ENCODE results near the gene EPB41. TPM values are rescaled to one million over a fixed set of nuclear protein-coding genes. Genes with fewer than 3 reads are reported as not detected.

The EPB41 gene
- total RNA-seq, 2 experiments from 2014 or later: 67.6 to 71.0 TPM

DNA sequence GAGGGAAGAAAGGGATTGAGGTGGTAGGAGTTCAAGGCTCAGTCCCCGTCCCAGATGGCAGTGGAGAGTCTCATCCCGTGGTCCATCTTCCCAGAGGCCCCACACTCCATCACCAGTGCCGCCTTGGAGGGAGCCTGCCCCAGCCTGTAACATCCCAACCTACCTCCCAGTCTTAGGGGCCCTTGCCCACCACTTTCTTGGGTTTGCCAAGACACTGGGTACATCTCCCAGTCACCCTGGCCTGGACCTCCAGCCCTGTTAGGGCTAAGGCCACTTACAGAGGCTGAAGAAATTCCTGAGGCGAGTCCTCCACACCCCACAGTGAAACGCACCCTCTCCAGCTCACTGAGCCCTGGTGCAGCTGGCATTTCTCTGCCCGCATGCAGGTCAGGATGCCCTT lies 206.0 kb downstream of the EPB41 start:
- Mint-ChIP-seq H3K27ac (no peak overlapping the region), H3K27me3 (peaks cover 9% of the 10 kb centered on the region), H3K4me3 (no peak overlapping the region), H3K36me3 (peaks cover 13% of the 10 kb centered on the region), H3K4me1 (ENCODE audit: low read depth) (peaks cover 2% of the 10 kb centered on the region), H3K9me3 (no peaks in the 10 kb centered on the region)
- intact Hi-C loops (cut with micrococcal nuclease): loop anchor here (5.0 kb wide), 2 partner anchors 62 to 82 kb away; partner anchors contain the start of gene SRSF4
- POLR2A ChIA-PET: no interaction called here
- CTCF ChIA-PET: interaction anchor here (0.5 to 4.5 kb wide), 6 partner anchors 31 to 334 kb away, joined by 3 to 28 read pairs (median 4); partner anchors contain the start of gene SRSF4
- DNase-seq: no peak

DNA sequence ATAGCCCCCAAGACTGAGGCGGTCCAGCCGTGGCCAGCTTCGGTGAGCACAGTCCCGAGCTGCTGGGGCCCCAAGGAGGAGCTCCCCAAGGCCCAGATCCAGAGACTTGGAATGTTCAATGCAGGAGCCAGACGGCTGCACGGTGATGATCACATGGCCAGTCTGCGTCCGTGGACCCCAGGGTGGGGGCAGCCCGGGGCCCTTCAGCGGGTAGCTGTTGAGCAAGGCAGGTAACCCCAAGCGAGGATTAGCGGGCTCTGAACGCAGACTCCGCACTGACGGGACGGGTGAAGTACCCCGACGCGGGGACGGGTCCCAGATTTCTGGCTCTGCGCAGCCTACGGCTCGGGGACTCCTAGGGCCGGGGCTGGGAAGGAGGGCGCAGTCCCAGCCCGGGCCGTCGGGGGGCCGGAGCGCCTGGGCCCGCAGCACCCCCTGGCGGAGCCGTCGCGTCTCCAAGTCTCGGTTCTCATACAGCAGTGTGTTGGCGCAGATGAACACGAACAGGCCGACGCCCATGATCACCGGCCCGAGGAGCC lies 206.6 kb downstream of the EPB41 start:
- Mint-ChIP-seq H3K27me3 (peaks cover 16% of the 10 kb centered on the region), H3K4me3 (no peak overlapping the region), H3K36me3 (peaks cover 12% of the 10 kb centered on the region), H3K4me1 (ENCODE audit: low read depth) (peaks cover 2% of the 10 kb centered on the region), H3K9me3 (no peaks in the 10 kb centered on the region), H3K27ac (no peak overlapping the region)
- DNase-seq: peak; percentile 80
- intact Hi-C loops (cut with micrococcal nuclease): loop anchor here (1.0 to 5.0 kb wide), 3 partner anchors 61 to 236 kb away; partner anchors contain the start of gene SRSF4
- CTCF ChIA-PET: interaction anchor here (0.5 to 4.5 kb wide), 7 partner anchors 32 to 335 kb away, joined by 3 to 28 read pairs (median 4); partner anchors contain the start of gene SRSF4
- POLR2A ChIA-PET: interaction anchor here (0.9 kb wide), 1 partner anchor 59 kb away, joined by 3 read pairs; no protein-coding TSS in a partner anchor

DNA sequence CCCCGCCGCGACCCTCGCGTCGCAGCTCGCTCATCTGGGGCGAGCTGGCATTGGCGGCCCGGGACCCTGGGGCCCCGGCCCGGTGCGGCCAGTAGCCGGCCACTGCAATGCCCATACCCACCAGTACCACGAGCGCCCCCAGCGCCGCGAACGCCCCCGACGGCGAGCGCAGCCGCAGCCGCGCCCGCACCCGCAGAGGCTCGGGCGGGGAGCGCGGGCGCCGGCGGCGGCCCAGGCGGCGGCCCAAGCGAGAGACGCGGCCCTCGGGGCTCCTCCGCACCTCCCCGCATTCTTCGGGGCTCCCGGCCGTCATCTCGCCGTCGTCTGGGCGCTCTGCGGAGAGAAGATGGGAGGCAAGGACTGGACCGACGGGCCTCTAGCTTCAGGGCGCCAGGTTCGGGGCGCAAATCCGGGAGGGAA lies 207.2 kb downstream of the EPB41 start:
- Mint-ChIP-seq H3K4me3 (peak overlapping the region; percentile 46), H3K36me3 (peaks cover 8% of the 10 kb centered on the region), H3K27ac (no peak overlapping the region), H3K4me1 (ENCODE audit: low read depth) (peaks cover 2% of the 10 kb centered on the region), H3K9me3 (no peaks in the 10 kb centered on the region), H3K27me3 (peaks cover 18% of the 10 kb centered on the region)
- intact Hi-C loops (cut with micrococcal nuclease): loop anchor here (1.0 to 5.0 kb wide), 3 partner anchors 61 to 236 kb away; partner anchors contain the start of gene SRSF4
- ChIA-PET CTCF (interaction anchor here (0.6 to 4.5 kb wide), 10 partner anchors 9 to 1332 kb away, joined by 3 to 28 read pairs (median 4); partner anchors contain the start of gene SRSF4), POLR2A (interaction anchor here (0.9 to 1.0 kb wide), 2 partner anchors 58 to 235 kb away, joined by 3 read pairs; no protein-coding TSS in a partner anchor)
- peak; percentile 11 for DNase-seq

DNA sequence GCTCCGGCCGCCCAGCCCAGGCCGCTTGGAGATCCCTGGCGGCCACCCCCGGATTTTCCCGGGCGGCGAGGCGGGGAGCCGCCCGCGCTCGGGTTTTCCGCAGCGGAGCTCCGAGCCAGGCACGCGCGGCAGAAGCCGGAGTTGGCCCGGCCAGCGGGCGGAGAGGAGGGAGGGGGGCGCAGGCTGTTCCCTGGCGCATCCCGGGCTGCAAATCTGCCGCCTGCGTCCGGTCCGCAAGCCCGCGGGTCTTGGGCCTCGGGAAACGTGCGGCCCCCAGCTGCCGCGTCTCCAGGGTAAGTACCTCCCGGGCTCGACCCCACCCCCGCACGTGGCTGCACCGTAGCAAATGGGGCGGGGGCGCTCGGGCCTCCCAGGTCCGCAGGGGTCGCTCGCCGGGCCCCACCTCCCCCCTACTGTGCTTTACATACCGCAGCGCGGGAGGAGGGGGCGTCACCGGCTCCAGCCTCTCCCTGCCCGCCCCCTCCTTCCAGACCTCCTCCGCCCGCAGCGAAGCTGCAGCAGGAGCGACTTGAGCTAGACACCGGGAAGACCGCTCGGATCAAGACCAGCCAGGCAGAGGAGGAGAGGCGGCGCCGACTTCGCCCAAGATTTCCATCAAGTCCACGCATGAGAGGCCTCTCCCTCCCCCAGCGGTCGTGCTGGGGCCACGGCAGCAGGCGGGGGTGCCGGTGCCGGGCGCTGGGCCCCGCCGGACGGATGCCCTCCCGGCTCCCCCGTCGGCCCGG lies 207.7 kb downstream of the EPB41 start:
- Mint-ChIP-seq H3K36me3 (peaks cover 6% of the 10 kb centered on the region), H3K27ac (no peak overlapping the region), H3K4me1 (ENCODE audit: low read depth) (peaks cover under 1% of the 10 kb centered on the region), H3K27me3 (peaks cover 18% of the 10 kb centered on the region), H3K9me3 (no peaks in the 10 kb centered on the region), H3K4me3 (peak overlapping the region; percentile 54)
- POLR2A ChIA-PET: interaction anchor here (0.9 to 1.0 kb wide), 2 partner anchors 58 to 236 kb away, joined by 3 read pairs; no protein-coding TSS in a partner anchor
- DNase-seq: peak; percentile 20
- CTCF ChIA-PET: interaction anchor here (0.6 to 4.5 kb wide), 10 partner anchors 9 to 1333 kb away, joined by 3 to 28 read pairs (median 4); partner anchors contain the start of gene SRSF4
- intact Hi-C loops (cut with micrococcal nuclease): loop anchor here (1.0 to 5.0 kb wide), 3 partner anchors 60 to 237 kb away; partner anchors contain the start of gene SRSF4

DNA sequence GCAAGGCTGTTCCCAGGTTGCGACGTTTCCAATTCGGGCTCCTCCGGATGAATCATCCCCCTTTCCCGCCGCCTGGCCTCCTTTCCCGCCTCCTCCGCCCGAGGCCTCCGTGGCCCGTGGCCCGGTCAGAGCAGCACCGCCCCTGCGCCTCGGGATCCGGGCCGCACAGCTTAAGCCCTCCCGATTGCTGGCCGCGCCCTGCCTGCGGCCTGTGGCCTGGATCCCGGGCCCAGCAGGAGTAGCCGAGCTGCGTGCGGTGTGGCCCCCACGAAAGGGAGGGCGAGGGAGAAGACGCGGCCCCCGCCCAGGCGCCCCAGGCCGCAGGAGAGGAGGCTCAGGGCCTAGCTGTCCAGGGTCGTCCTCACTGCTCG lies 208.3 kb downstream of the EPB41 start:
- intact Hi-C loops (cut with micrococcal nuclease): loop anchor here (5.0 kb wide), 2 partner anchors 60 to 80 kb away; partner anchors contain the start of gene SRSF4
- Mint-ChIP-seq H3K4me1 (ENCODE audit: low read depth) (no peaks in the 10 kb centered on the region), H3K27ac (no peak overlapping the region), H3K36me3 (peaks cover under 1% of the 10 kb centered on the region), H3K4me3 (peak overlapping the region; percentile 63), H3K9me3 (no peaks in the 10 kb centered on the region), H3K27me3 (peaks cover 18% of the 10 kb centered on the region)
- DNase-seq: peak; percentile 18
- CTCF ChIA-PET: interaction anchor here (1.2 to 4.5 kb wide), 5 partner anchors 80 to 246 kb away, joined by 3 to 28 read pairs (median 11); no protein-coding TSS in a partner anchor
- POLR2A ChIA-PET: interaction anchor here (1.0 kb wide), 1 partner anchor 236 kb away, joined by 3 read pairs; no protein-coding TSS in a partner anchor

DNA sequence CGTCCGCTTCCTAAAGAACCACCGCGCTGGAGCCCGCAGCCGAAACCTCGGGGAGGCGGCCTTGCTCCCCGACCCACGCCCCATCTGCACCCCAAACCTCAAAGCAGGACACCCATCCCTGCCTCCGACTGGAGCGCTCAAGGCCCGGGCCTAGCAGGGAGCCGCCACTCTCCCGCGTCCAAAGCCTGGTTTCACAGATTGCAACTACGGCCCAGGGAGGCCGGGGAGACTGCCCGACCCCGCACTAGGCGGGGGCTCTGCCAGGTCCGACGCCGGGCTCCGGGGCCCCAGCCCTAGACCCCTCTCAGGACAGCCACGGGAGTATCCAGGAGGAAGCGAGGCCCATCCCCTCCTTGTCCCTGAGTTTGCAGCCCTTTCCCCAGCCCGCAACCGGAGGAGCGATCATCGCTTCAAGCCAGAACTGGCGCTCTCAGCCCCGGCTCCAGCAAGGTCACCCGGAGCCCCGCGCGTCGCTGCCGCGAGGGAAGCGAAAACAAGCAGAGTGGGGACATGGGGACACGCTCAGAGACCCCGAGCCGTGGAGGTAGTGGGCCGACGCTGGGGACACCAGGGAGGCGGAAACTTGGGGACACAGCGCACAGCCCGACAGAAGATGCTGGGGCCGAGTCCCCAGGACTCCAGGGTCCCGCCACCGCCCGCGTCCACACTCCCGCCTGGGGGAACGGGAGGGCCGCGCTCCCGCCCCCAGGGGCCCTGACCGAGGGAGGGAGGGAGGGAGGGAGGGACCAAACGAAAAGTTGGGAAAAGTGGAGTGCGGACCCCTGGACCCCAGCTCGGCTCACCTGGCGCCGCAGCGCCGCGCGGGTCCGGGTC lies 208.9 kb downstream of the EPB41 start:
- H3K27ac Mint-ChIP-seq: no peak overlapping the region
- H3K27me3 Mint-ChIP-seq: peaks cover 18% of the 10 kb centered on the region
- peak; percentile 32 for DNase-seq
- intact Hi-C loops (cut with micrococcal nuclease): loop anchor here (5.0 kb wide), 2 partner anchors 59 to 79 kb away; partner anchors contain the start of gene SRSF4
- no peaks in the 10 kb centered on the region for H3K4me1 Mint-ChIP-seq (ENCODE audit: low read depth)
- H3K9me3 Mint-ChIP-seq: no peaks in the 10 kb centered on the region
- ChIA-PET POLR2A (no interaction called here), CTCF (interaction anchor here (1.2 to 4.5 kb wide), 5 partner anchors 12 to 246 kb away, joined by 3 to 28 read pairs (median 11); no protein-coding TSS in a partner anchor)
- H3K4me3 Mint-ChIP-seq: peak overlapping the region; percentile 63
- no peaks in the 10 kb centered on the region for H3K36me3 Mint-ChIP-seq

DNA sequence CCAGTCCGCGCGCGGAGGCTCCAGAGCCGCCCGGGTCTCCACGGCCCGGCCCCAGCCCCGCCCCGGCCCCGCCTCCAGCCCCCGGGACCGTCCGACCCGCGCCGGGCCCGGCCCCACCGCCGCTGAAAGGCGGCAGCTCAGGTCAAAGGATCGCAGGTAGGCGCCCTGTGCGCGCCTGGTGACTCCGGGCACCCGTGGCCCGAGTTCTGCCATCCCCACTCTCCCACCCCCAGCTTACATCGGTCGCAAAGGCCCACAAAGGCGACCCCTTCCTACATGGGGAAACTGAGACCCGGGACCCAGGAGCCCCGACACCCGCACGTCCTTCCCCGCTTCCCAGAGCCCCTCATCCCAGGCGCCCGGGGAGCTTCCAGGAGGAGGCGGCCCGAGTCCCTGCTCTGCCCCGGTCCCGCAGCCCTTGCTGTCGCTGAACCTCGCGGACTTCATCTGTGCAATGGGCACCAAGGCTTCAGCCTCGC lies 209.6 kb downstream of the EPB41 start, which contains the start of gene TMEM200B:
TMEM200B (minus strand) TSS at position 17 of the 479 bp plus-strand sequence. CDS start 2,075 bp downstream, outside the sequence.
- intact Hi-C loops (cut with micrococcal nuclease): loop anchor here (5.0 kb wide), 2 partner anchors 58 to 78 kb away; partner anchors contain the start of gene SRSF4

DNA sequence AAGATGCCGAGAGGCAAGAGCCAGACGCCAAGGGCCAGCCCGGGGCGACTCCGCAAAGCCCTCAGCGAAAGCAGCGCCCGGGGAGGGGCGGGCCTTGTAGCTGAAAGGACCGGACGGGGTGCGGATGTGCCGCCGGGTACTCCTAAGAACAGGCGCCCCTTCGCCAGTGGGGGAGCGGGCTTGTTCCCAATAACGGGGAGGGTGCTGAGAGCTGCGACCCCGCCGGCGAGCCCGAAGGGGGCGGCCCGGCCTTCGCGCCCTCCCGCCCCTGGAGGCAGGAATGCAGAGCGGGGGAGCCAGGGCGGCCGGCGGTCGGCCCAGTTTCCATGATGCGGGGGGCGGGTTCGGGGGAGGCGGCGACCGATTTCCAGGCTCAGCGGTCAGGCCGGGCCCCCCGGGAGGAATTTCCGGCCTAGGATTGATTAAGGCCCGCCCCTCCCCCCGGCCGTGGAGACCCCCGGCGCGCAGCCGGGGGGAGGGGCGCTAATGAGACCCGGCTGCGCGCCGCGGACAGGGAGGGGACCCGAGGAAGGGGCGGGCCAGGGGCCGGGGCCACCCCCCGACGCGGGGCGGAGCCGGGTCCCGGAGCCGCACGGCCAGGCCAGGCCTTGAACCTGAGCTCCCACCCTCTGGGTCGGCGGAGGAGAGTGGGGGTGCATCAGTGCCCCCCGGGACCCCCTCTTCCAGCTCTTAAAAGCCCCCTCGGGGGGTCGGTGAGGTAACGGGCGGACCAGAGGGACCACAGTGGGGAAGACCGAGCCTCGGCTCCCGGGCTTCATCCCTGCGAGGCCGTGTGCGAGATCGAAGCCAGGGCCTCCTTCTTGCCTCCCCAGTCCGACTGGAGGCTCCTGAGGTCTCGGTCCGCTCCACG lies 210.2 kb downstream of the EPB41 start:
- no peak overlapping the region for H3K27ac Mint-ChIP-seq
- H3K4me3 Mint-ChIP-seq: peak overlapping the region; percentile 70
- H3K27me3 Mint-ChIP-seq: peaks cover 18% of the 10 kb centered on the region
- peak; percentile 74 for DNase-seq
- POLR2A ChIA-PET: interaction anchor here (1.0 to 1.8 kb wide), 3 partner anchors 32 to 899 kb away, joined by 3 to 7 read pairs (median 4); partner anchors contain the start of gene SRSF4
- CTCF ChIA-PET: interaction anchor here (0.5 to 4.5 kb wide), 7 partner anchors 10 to 1398 kb away, joined by 3 to 28 read pairs (median 4); partner anchors contain the start of gene SRSF4
- intact Hi-C loops (cut with micrococcal nuclease): loop anchor here (5.0 kb wide), 2 partner anchors 58 to 78 kb away; partner anchors contain the start of gene SRSF4
- no peaks in the 10 kb centered on the region for H3K9me3 Mint-ChIP-seq
- no peaks in the 10 kb centered on the region for H3K36me3 Mint-ChIP-seq
- H3K4me1 Mint-ChIP-seq (ENCODE audit: low read depth): no peaks in the 10 kb centered on the region

More for the DNA sequence above, 209.6 kb downstream of the EPB41 start, which contains the start of gene TMEM200B:
- peak within 1 kb of the TSS; percentile 70 for H3K4me3 Mint-ChIP-seq
- no peaks in the 10 kb centered on the region for H3K4me1 Mint-ChIP-seq (ENCODE audit: low read depth)
- no peak within 1 kb of the TSS for H3K27ac Mint-ChIP-seq
- POLR2A ChIA-PET: interaction anchor here (1.0 to 1.8 kb wide), 3 partner anchors 33 to 900 kb away, joined by 3 to 7 read pairs (median 4); partner anchors contain the start of gene SRSF4
- no peaks in the 10 kb centered on the region for H3K9me3 Mint-ChIP-seq
- DNase-seq: peak; percentile 16
- H3K36me3 Mint-ChIP-seq: no peaks in the 10 kb centered on the region
- peaks cover 18% of the 10 kb centered on the region for H3K27me3 Mint-ChIP-seq
- CTCF ChIA-PET: interaction anchor here (1.2 to 4.5 kb wide), 5 partner anchors 11 to 242 kb away, joined by 3 to 28 read pairs (median 4); partner anchors contain the start of gene SRSF4

DNA sequence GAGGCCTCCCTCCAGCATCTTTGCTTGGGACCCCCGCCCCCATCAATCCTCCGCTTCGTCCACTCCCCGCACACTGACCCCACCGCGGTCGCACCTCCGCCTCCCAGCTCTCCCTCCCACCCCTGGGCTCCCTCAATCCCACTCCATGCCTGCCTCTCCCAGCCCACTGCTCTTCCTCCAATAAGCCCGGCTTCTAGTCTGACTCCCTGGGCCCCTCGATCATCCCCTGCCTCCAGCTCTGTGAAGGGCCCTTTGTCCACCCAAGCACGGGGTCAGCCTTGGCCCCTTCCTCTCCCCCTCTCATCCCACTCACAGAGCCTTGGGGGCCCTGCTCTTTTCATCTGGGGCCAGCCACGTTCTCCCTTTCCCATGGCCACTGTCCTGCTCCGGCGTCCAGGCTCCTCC lies 210.9 kb downstream of the EPB41 start:
- no peak overlapping the region for H3K27ac Mint-ChIP-seq
- ChIA-PET CTCF (interaction anchor here (1.0 to 1.8 kb wide), 2 partner anchors 57 to 207 kb away, joined by 3 to 4 read pairs; partner anchors contain the start of gene SRSF4), POLR2A (interaction anchor here (1.2 to 1.8 kb wide), 2 partner anchors 56 to 899 kb away, joined by 3 to 7 read pairs; partner anchors contain the start of gene SRSF4)
- intact Hi-C loops (cut with micrococcal nuclease): no loop called here
- H3K4me3 Mint-ChIP-seq: peak overlapping the region; percentile 59
- no peaks in the 10 kb centered on the region for H3K9me3 Mint-ChIP-seq
- peaks cover 18% of the 10 kb centered on the region for H3K27me3 Mint-ChIP-seq
- DNase-seq: no peak
- no peaks in the 10 kb centered on the region for H3K36me3 Mint-ChIP-seq
- H3K4me1 Mint-ChIP-seq (ENCODE audit: low read depth): no peaks in the 10 kb centered on the region

DNA sequence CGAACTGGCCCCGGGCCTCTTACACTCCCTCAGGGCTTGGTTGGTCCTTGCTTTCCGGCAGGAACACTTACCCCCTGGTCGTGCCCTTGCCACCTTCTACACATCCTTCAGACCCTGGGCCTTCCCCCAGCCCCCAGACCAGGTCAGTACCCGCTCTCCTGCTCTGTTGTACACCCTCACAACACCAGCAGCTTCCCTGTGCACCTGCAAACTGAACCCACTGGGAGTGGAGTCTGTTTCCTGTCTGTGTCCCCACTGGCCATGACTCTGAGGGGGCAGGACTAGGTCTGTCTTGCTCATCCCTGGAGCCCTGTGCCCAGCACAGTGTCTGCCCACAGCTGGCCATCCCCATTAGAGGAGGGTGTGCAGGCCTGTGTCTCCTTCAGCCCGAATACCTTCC lies 211.4 kb downstream of the EPB41 start:
- no peak for DNase-seq
- intact Hi-C loops (cut with micrococcal nuclease): no loop called here
- POLR2A ChIA-PET: interaction anchor here (1.8 kb wide), 1 partner anchor 56 kb away, joined by 7 read pairs; the partner anchor contains the start of gene SRSF4
- H3K4me1 Mint-ChIP-seq (ENCODE audit: low read depth): no peaks in the 10 kb centered on the region
- H3K4me3 Mint-ChIP-seq: peak overlapping the region; percentile 59
- CTCF ChIA-PET: interaction anchor here (1.0 to 1.8 kb wide), 2 partner anchors 56 to 206 kb away, joined by 3 to 4 read pairs; partner anchors contain the start of gene SRSF4
- peaks cover 18% of the 10 kb centered on the region for H3K27me3 Mint-ChIP-seq
- no peaks in the 10 kb centered on the region for H3K9me3 Mint-ChIP-seq
- no peak overlapping the region for H3K27ac Mint-ChIP-seq
- no peaks in the 10 kb centered on the region for H3K36me3 Mint-ChIP-seq
